GM12878 (cell line): Measurements from ENCODE around the gene TAS2R38. TPM values are rescaled to one million over a fixed set of nuclear protein-coding genes. Genes with fewer than 3 reads are reported as not detected.

Experiments used
- ATAC-seq: fragments of 200-7000 bp; cut with Tn5 transposase; 3 replicates; pipeline ENCODE4 v1.9.1; 2020; ENCODE audit warnings: mild to moderate bottlenecking, moderate library complexity
- BruUV-seq: library from RNA; stranded (reverse); fragments of 400-500 nt; replicated peaks from 2 replicates; lab custom pipeline; 2021; lab: Mats Ljungman, UMichigan
- CTCF ChIA-PET: fragments of 300-600 bp; sonication (Branson Sonifier 250); formaldehyde crosslinking; extraction: SDS; loops from one replicate; lab custom pipeline; 2021; ENCODE audit warnings: inconsistent platforms; lab: Yijun Ruan, JAX
- POLR2A ChIA-PET: fragments of 350-600 bp; formaldehyde crosslinking; extraction: SDS; loops from one replicate; lab custom pipeline; 2021; ENCODE audit warnings: inconsistent platforms; lab: Charles Lee
- RAD21 ChIA-PET: fragments of 300-600 bp; sonication (Branson Sonifier 250); formaldehyde crosslinking; loops from one replicate; lab custom pipeline; 2023; ENCODE audit warnings: antibody characterized with exemption; ENCODE audit not compliant: unreplicated experiment; lab: Charles Lee
- SMC1A ChIA-PET: fragments of 300-600 bp; sonication (Branson Sonifier 250); formaldehyde crosslinking; loops from one replicate; lab custom pipeline; 2023; ENCODE audit not compliant: unreplicated experiment, uncharacterized antibody; lab: Charles Lee
- DNase-seq: peaks from one replicate; pipeline ENCODE4 v3.0.0-alpha.2; 2011; ENCODE audit warnings: low read depth, low spot score
- FAIRE-seq: peaks from 3 replicates; lab custom pipeline; 2011; peaks lifted over from hg19 to GRCh38; lab: Jason Lieb, UNC
- H2AFZ ChIP-seq: 2 replicates; pipeline ENCODE4 v1.6.0; 2011; ENCODE audit warnings: low read depth, low read length, control low read depth; ENCODE audit not compliant: control insufficient read depth
- H3K27ac ChIP-seq: 2 replicates; pipeline ENCODE4 v1.5.1; 2011; ENCODE audit warnings: control low read depth; ENCODE audit not compliant: control insufficient read depth, insufficient read depth
- H3K27me3 ChIP-seq, 2 experiments: replicated peaks in 1 of 2; 2 replicates each; pipeline versions ENCODE4 v1.6.0 to v1.6.1; 2011; ENCODE audit warnings: low read length in 1 of 2; ENCODE audit not compliant: control insufficient read depth in 2 of 2, insufficient read depth in 2 of 2
- H3K36me3 ChIP-seq, 2 experiments: 2 replicates each; pipeline ENCODE4 v1.5.1; 2011; ENCODE audit warnings: low read length in 1 of 2; ENCODE audit not compliant: control insufficient read depth in 2 of 2, insufficient read depth in 2 of 2
- H3K4me1 ChIP-seq: 2 replicates; pipeline ENCODE4 v1.6.1; 2011; ENCODE audit warnings: mild to moderate bottlenecking, low read length, moderate library complexity, mixed read lengths; ENCODE audit not compliant: control insufficient read depth, insufficient read depth
- H3K4me2 ChIP-seq: 2 replicates; pipeline ENCODE4 v1.6.0; 2011; ENCODE audit warnings: control low read depth; ENCODE audit not compliant: control insufficient read depth, insufficient read depth
- H3K4me3 ChIP-seq: fragments of 200-600 bp; sonication (generic); 2 replicates; pipeline ENCODE4 v1.5.1; 2016
- H3K79me2 ChIP-seq: 2 replicates; pipeline ENCODE4 v1.6.0; 2011; ENCODE audit warnings: low read length; ENCODE audit not compliant: control insufficient read depth, insufficient read depth
- H3K9ac ChIP-seq: 2 replicates; pipeline ENCODE4 v1.8.0; 2011; ENCODE audit warnings: low read length, control low read depth, mixed read lengths; ENCODE audit not compliant: control insufficient read depth, insufficient read depth
- H3K9me3 ChIP-seq: replicated peaks from 3 replicates; pipeline ENCODE4 v1.5.1; 2011; ENCODE audit warnings: mild to moderate bottlenecking, low read length; ENCODE audit not compliant: control insufficient read depth, insufficient read depth
- H4K20me1 ChIP-seq: 2 replicates; pipeline ENCODE4 v1.6.0; 2011; ENCODE audit not compliant: control insufficient read depth, insufficient read depth
- BHLHE40 ChIP-seq, 2 experiments: fragments of 450-650 bp in 1 of 2; IDR thresholded peaks; 2 replicates each; pipeline ENCODE4 v1.6.1; 2011 to 2017; ENCODE audit warnings: low read depth in 2 of 2, borderline replicate concordance in 1 of 2, improper control_type of control experiment in 1 of 2, low read length in 1 of 2, mild to moderate bottlenecking in 1 of 2
- NR2C1 ChIP-seq: fragments of 450-650 bp; IDR thresholded peaks from 2 replicates; pipeline ENCODE4 v1.6.1; 2017; ENCODE audit warnings: antibody characterized with exemption, mild to moderate bottlenecking, moderate library complexity
- POLR2AphosphoS2 ChIP-seq: IDR thresholded peaks from 2 replicates; pipeline ENCODE4 v1.6.1; 2011; ENCODE audit warnings: low read depth, mild to moderate bottlenecking, low read length, improper control_type of control experiment, moderate library complexity
- TCF3 ChIP-seq: IDR thresholded peaks from 2 replicates; pipeline ENCODE4 v1.6.1; 2012; ENCODE audit warnings: low read depth, mild to moderate bottlenecking, low read length, borderline replicate concordance; ENCODE audit not compliant: insufficient read depth
- WGBS: methylation state at CpG from one replicate; pipeline ENCODE4 v1.1.6; 2016; ENCODE audit warnings: low lambda C conversion rate; ENCODE audit not compliant: insufficient replicate concordance, insufficient coverage; ENCODE audit errors: missing lambda C conversion rate; 5-methylcytosine and 5-hydroxymethylcytosine counted together
- in situ Hi-C: fragments of 300-500 bp; cut with MboI; formaldehyde crosslinking; loops from 9 replicates; pipeline ENCODE4 v1.14.3; 2018; ENCODE audit warnings: mixed read lengths
- intact Hi-C: fragments of 100-400 bp; cut with micrococcal nuclease; formaldehyde crosslinking; loops from one replicate; pipeline ENCODE4 v1.14.2; 2022; ENCODE audit not compliant: unreplicated experiment
- polyA plus RNA-seq, 11 experiments: library from polyadenylated mRNA; depleted of rRNA in 4 of 11; unstranded in 6 of 11; stranded (reverse) in 5 of 11; fragments of >200 nt; fragmentation: Nextera tagmentation in 4 of 11; fragmentation: Illumina TruSeq in 1 of 11; extraction: Ambion mirVana in 4 of 11; extraction: Trizol in 1 of 11; gene quantifications; 1 replicate in 1 of 11; 2 replicates in 10 of 11; pipeline versions ENCODE4 v1.2.1 to v1.2.3, GENCODE V29; 2011 to 2016; ENCODE audit warnings: inconsistent platforms in 2 of 11, missing spikeins in 2 of 11, low read depth in 1 of 11
- total RNA-seq, 4 experiments: library from RNA; depleted of rRNA in 3 of 4; stranded (reverse); fragments of >200 nt in 3 of 4; fragmentation: Illumina TruSeq in 1 of 4; extraction: Trizol in 1 of 4; gene quantifications; 2 replicates each; pipeline versions ENCODE4 v1.2.1 to v1.2.3, GENCODE V29; 2013 to 2021
- TF ChIP-seq, protein P1 (sequence below): fragments of 450-650 bp; IDR thresholded peaks from 2 replicates; pipeline ENCODE4 v1.6.1; 2016; ENCODE audit warnings: mild to moderate bottlenecking, moderate library complexity, borderline replicate concordance
- TF ChIP-seq, protein P2 (sequence below): fragments of 450-650 bp; IDR thresholded peaks from 2 replicates; pipeline ENCODE4 v1.6.1; 2016; ENCODE audit warnings: mild to moderate bottlenecking
- TF ChIP-seq, protein P3 (sequence below): fragments of 150-350 bp; IDR thresholded peaks from 2 replicates; pipeline ENCODE4 v1.6.1; 2014; ENCODE audit warnings: mild to moderate bottlenecking, low read depth, low read length

TAS2R38 gene
- total and polyA plus RNA-seq, 10 of the 15 experiments (the other 5 are each of a cell fraction or from before 2014, with no cell fraction given): not detected

DNA sequence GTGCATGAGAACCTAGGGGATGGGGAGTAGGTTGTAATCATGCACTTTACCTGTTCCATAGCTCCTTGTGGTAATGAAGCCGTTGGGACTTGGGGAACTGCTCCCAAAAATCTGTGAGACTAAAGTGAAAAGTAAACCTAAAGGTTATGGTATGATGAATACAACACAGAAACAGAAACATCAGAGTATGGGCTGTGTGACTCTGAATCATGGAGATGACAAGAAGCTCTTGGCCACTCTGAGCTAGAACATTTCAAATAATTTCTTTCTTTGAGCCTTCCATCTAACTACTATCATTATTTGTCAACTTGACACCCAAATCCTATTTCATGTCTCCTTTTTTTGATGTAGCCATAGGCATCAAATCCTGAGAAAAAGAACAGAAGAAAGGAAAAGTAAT is 29.7 kb downstream of the TAS2R38 start:
- SMC1A ChIA-PET: no interaction called here
- in situ Hi-C loops (no loop called here), intact Hi-C loops (no loop called here)
- Histone ChIP-seq H3K4me1 (no peaks in the 10 kb centered on the region), H4K20me1 (no peaks in the 10 kb centered on the region), H3K79me2 (no peaks in the 10 kb centered on the region), H3K36me3 (no peaks in the 10 kb centered on the region), H3K27ac (no peak overlapping the region), H2AFZ (no peak overlapping the region), H3K4me2 (no peak overlapping the region), H3K27me3 (no peaks in the 10 kb centered on the region), H3K9me3 (no peaks in the 10 kb centered on the region), H3K4me3 (no peak overlapping the region), H3K9ac (no peak overlapping the region)
- no peak for FAIRE-seq
- CTCF ChIA-PET: interaction anchor here (1.1 kb wide), 1 partner anchor 74 kb away, joined by 3 read pairs; no protein-coding TSS in a partner anchor
- TF ChIP-seq TCF3 (no peak), POLR2AphosphoS2 (no peak), NR2C1 (no peak), BHLHE40 (IDR thresholded peaks at IDR 0.05; ENCODE audit: borderline replicate concordance in 1 of 2, low read depth in 2 of 2, low read length in 1 of 2) (no peak)
- TF ChIP-seq, protein P1, sequence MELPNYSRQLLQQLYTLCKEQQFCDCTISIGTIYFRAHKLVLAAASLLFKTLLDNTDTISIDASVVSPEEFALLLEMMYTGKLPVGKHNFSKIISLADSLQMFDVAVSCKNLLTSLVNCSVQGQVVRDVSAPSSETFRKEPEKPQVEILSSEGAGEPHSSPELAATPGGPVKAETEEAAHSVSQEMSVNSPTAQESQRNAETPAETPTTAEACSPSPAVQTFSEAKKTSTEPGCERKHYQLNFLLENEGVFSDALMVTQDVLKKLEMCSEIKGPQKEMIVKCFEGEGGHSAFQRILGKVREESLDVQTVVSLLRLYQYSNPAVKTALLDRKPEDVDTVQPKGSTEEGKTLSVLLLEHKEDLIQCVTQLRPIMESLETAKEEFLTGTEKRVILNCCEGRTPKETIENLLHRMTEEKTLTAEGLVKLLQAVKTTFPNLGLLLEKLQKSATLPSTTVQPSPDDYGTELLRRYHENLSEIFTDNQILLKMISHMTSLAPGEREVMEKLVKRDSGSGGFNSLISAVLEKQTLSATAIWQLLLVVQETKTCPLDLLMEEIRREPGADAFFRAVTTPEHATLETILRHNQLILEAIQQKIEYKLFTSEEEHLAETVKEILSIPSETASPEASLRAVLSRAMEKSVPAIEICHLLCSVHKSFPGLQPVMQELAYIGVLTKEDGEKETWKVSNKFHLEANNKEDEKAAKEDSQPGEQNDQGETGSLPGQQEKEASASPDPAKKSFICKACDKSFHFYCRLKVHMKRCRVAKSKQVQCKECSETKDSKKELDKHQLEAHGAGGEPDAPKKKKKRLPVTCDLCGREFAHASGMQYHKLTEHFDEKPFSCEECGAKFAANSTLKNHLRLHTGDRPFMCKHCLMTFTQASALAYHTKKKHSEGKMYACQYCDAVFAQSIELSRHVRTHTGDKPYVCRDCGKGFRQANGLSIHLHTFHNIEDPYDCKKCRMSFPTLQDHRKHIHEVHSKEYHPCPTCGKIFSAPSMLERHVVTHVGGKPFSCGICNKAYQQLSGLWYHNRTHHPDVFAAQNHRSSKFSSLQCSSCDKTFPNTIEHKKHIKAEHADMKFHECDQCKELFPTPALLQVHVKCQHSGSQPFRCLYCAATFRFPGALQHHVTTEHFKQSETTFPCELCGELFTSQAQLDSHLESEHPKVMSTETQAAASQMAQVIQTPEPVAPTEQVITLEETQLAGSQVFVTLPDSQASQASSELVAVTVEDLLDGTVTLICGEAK: no peak
- TF ChIP-seq, protein P2, sequence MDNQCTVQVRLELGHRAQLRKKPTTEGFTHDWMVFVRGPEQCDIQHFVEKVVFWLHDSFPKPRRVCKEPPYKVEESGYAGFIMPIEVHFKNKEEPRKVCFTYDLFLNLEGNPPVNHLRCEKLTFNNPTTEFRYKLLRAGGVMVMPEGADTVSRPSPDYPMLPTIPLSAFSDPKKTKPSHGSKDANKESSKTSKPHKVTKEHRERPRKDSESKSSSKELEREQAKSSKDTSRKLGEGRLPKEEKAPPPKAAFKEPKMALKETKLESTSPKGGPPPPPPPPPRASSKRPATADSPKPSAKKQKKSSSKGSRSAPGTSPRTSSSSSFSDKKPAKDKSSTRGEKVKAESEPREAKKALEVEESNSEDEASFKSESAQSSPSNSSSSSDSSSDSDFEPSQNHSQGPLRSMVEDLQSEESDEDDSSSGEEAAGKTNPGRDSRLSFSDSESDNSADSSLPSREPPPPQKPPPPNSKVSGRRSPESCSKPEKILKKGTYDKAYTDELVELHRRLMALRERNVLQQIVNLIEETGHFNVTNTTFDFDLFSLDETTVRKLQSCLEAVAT: no peak
- TF ChIP-seq, protein P3, sequence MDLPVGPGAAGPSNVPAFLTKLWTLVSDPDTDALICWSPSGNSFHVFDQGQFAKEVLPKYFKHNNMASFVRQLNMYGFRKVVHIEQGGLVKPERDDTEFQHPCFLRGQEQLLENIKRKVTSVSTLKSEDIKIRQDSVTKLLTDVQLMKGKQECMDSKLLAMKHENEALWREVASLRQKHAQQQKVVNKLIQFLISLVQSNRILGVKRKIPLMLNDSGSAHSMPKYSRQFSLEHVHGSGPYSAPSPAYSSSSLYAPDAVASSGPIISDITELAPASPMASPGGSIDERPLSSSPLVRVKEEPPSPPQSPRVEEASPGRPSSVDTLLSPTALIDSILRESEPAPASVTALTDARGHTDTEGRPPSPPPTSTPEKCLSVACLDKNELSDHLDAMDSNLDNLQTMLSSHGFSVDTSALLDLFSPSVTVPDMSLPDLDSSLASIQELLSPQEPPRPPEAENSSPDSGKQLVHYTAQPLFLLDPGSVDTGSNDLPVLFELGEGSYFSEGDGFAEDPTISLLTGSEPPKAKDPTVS: no peak
- WGBS: 0% methylated on average over 1 of the region's 1 CpG
- POLR2A ChIA-PET: no interaction called here
- no peak for DNase-seq
- RAD21 ChIA-PET: no interaction called here
- BruUV-seq: no TSS peak
- no peak for ATAC-seq
